Aorta (tissue), 5 donors: ENCODE measurements around the gene IGF2BP1. TPM values are rescaled to one million over a fixed set of nuclear protein-coding genes. Genes with fewer than 3 reads are reported as not detected.
"Not testable (repeated sequence)": the region's sequence is repeated elsewhere in the genome, so short reads cannot be mapped to it uniquely, and the experiment has no call there.

ENCODE experiments used
- ATAC-seq: fragments of 200-7000 bp; cut with Tn5 transposase; one replicate; pipeline ENCODE4 v1.9.1; 2022; ENCODE audit warnings: moderate library complexity; ENCODE audit not compliant: low FRiP score
- DNase-seq, 2 donors: peaks; one replicate each; pipeline ENCODE4 v3.0.0-alpha.2; 2020
- H3K27ac ChIP-seq, 2 donors: one replicate each; pipeline ENCODE4 v1.5.1; 2013; ENCODE audit warnings: low read length in 2 of 2, mild to moderate bottlenecking in 2 of 2, moderate library complexity in 2 of 2, control low read depth in 1 of 2, inconsistent platforms in 1 of 2, low read depth in 1 of 2
- H3K27me3 ChIP-seq, 2 donors: one replicate each; pipeline ENCODE4 v1.6.1; 2013; ENCODE audit warnings: control low read depth in 1 of 2, low read length in 1 of 2, mild to moderate bottlenecking in 1 of 2, moderate library complexity in 1 of 2; ENCODE audit not compliant: insufficient read depth in 2 of 2, control insufficient read depth in 1 of 2
- H3K36me3 ChIP-seq, 2 donors: one replicate each; pipeline ENCODE4 v1.6.1; 2013; ENCODE audit warnings: control low read depth in 1 of 2, low read length in 1 of 2, mild to moderate bottlenecking in 1 of 2; ENCODE audit not compliant: insufficient read depth in 2 of 2, control insufficient read depth in 1 of 2
- H3K4me1 ChIP-seq, 2 donors: one replicate each; pipeline ENCODE4 v1.6.1; 2013; ENCODE audit warnings: low read length in 2 of 2, control low read depth in 1 of 2, mild to moderate bottlenecking in 1 of 2, moderate library complexity in 1 of 2; ENCODE audit not compliant: insufficient read depth in 2 of 2, control insufficient read depth in 1 of 2
- H3K4me3 ChIP-seq, 2 donors: one replicate each; pipeline ENCODE4 v1.5.1; 2013; ENCODE audit warnings: low read length in 2 of 2, control low read depth in 1 of 2, mild to moderate bottlenecking in 1 of 2
- H3K9me3 ChIP-seq: one replicate; pipeline ENCODE4 v1.6.1; 2013; ENCODE audit warnings: mild to moderate bottlenecking, low read length; ENCODE audit not compliant: control insufficient read depth
- WGBS, 2 donors: extraction: QIAGEN DNeasy Blood & Tissue Kit; methylation state at CpG; one replicate each; pipeline ENCODE4 v1.1.7; 2013; 5-methylcytosine and 5-hydroxymethylcytosine counted together
- intact Hi-C, 2 donors: fragments of 100-400 bp; cut with DNase I; formaldehyde crosslinking; loops; one replicate each; pipeline versions ENCODE4 v1.14.2 to v1.15.0; 2022
- polyA plus RNA-seq, 2 donors: library from polyadenylated mRNA; stranded (reverse); fragments of 200-250 nt; gene quantifications; one replicate each; pipeline ENCODE4 v1.2.3, GENCODE V29; 2013
- total RNA-seq, 2 donors: library from RNA; stranded (reverse); fragmentation: NEBNext Ultra II Directional; extraction: Animal tissue kit (Norgen Biotek cat#: 25700); gene quantifications; one replicate each; pipeline ENCODE4 v1.2.1, GENCODE V29; 2021
- donor health status: healthy with polysubstance abuse.
- donor health status: Bipolar disorder and iron deficiency.
- donor health status: DM: no; HTN: no; CAD: no.
- donor health status: DM: no; HTN: no; CAD: no.
- donor health status: DM: yes; HTN: yes; CAD: no.

Gene IGF2BP1
- total and polyA plus RNA-seq, 4 donors: 0.13 to 0.29 TPM; not detected in 2

DNA sequence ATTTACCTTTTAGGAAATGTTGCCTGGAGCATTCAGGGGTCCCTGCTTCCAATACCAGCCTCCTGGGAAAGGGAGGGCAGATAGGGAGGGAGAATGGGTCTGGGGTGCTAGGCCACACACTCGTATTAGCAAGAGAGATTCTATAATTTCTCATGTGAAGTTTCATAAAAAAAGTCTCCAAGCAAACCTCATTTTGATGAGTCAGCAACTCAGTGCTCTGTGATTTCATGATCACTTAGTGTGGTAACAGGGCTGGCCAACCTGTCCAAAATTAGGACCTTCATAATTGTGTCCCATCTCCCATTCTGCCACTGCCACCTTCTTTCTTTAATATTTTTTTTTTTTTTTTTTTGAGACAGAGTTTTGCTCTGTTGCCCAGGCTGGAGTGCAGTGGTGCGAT lies 41.4 kb downstream of the IGF2BP1 start:
- no peak for ATAC-seq
- H3K4me1 ChIP-seq: no peaks in the 10 kb centered on the region
- WGBS, 2 donors: 73 to 75% methylated on average over 1 of the region's 2 CpGs

DNA sequence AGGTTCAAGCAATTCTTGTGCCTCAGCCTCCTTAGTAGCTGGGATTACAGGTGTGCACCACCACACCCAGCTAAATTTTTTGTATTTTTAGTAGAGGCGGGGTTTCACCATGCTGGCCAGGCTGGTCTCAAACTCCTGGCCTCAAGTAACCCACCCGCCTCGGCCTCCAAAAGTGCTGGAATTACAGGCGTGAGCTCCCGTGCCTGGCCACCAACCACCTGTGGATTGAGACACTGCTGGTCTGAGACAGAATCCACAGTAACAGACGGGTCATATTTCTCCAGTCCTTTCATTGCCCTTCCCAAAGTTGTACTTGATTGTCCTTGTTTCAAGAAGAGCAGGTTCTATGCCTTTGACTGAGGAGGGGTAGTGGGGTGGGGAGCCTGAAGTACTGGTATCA lies 42.3 kb downstream of the IGF2BP1 start:
- H3K4me3 ChIP-seq, H3K36me3 ChIP-seq, H3K27ac ChIP-seq, DNase-seq, ATAC-seq, H3K27me3 ChIP-seq, H3K4me1 ChIP-seq, H3K9me3 ChIP-seq: not testable (repeated sequence)
- WGBS, 2 donors: 88% methylated on average over 6 of the region's 6 CpGs
- intact Hi-C loops: loop anchor here (5.0 to 10.0 kb wide), 3 partner anchors 155 to 232 kb away; no protein-coding TSS in a partner anchor

More for the DNA sequence above, 41.4 kb downstream of the IGF2BP1 start:
- H3K36me3 ChIP-seq: no peaks in the 10 kb centered on the region
- H3K27me3 ChIP-seq: no peaks in the 10 kb centered on the region
- H3K4me3 ChIP-seq: no peak overlapping the region
- no peaks in the 10 kb centered on the region for H3K9me3 ChIP-seq
- intact Hi-C loops: loop anchor here (5.0 to 10.0 kb wide), 3 partner anchors 154 to 231 kb away; no protein-coding TSS in a partner anchor
- no peak for DNase-seq
- no peak overlapping the region for H3K27ac ChIP-seq

DNA sequence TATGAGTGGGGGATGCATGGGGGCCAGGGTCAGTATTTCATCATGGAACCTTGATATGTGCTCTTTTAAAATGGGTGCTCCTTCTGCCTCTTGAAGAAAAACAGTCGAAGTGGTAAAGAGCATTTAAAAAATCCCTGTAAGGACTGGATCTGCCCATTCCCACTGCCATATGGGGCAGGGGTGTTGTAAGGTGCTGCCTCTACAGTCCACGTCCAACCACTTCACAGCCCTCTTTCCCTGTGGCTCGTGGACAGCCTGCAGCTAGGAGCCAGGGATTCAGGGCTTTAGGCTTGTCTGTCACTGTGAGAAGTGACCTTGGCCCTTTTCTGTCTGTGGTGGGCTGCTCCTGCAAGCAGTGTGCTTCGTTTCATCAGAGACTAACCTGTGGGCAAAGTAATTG lies 44.3 kb downstream of the IGF2BP1 start:
- DNase-seq (no peak), ATAC-seq (no peak)
- Histone ChIP-seq H3K4me3 (no peak overlapping the region), H3K27me3 (no peaks in the 10 kb centered on the region), H3K27ac (no peak overlapping the region), H3K4me1 (no peaks in the 10 kb centered on the region), H3K9me3 (no peaks in the 10 kb centered on the region), H3K36me3 (no peaks in the 10 kb centered on the region)
- intact Hi-C loops: no loop called here
- WGBS, 2 donors: 83 to 90% methylated on average over 4 of the region's 4 CpGs

DNA sequence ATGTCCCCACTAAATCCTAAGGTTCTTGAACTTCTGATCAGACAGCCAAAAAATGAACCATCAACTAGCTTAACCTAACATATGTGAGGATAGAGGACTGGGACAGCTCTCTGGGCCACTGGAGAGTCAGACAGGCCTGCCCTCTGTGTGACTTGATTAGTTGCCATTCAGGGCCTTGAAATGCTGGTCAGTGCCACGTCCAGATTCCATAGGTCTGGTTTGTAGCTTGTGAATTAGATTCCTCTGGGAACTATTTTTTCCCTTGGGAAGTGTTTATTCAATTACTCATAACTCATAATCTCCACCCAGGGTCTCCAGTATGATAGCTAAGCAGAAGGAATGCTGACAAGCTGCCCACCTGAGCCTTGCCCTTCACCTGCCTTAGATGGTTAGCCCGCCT lies 48.2 kb downstream of the IGF2BP1 start:
- H3K9me3 ChIP-seq: no peaks in the 10 kb centered on the region
- intact Hi-C loops: no loop called here
- H3K36me3 ChIP-seq: no peaks in the 10 kb centered on the region
- 64 to 66% methylated on average over 2 of the region's 2 CpGs for WGBS, 2 donors
- ATAC-seq: no peak
- no peaks in the 10 kb centered on the region for H3K4me1 ChIP-seq
- no peak overlapping the region for H3K4me3 ChIP-seq
- no peak overlapping the region for H3K27ac ChIP-seq
- no peaks in the 10 kb centered on the region for H3K27me3 ChIP-seq
- no peak for DNase-seq

DNA sequence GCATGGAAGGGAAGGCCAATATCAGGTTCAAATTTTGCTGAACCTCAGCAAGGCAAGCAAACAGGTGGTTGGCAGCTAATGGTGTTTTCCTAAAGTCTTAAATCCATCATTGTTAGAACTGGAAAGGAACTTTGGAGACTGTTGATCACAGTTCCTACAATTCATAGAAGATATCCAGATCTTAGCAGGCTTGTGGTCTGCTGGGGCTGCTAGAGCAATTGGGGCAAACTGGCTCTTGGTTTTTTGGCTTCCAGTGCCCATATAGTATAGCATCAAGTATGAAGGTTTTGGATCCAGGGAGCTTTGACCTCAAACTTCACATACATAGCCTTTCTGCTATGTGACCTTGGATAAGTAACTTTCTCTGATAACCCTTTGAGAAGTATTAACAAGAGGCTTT lies 49.7 kb downstream of the IGF2BP1 start:
- Histone ChIP-seq H3K36me3 (no peaks in the 10 kb centered on the region), H3K9me3 (no peaks in the 10 kb centered on the region), H3K27ac (no peak overlapping the region), H3K4me1 (no peaks in the 10 kb centered on the region), H3K27me3 (no peaks in the 10 kb centered on the region), H3K4me3 (no peak overlapping the region)
- ATAC-seq (no peak), DNase-seq (no peak)
- intact Hi-C loops: no loop called here

DNA sequence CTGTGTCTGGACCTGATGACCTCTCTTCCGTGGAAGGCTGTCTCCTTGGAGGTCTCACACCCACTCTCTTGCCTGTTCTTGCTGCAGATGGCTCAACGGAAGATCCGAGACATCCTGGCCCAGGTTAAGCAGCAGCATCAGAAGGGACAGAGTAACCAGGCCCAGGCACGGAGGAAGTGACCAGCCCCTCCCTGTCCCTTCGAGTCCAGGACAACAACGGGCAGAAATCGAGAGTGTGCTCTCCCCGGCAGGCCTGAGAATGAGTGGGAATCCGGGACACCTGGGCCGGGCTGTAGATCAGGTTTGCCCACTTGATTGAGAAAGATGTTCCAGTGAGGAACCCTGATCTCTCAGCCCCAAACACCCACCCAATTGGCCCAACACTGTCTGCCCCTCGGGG lies 52.1 kb downstream of the IGF2BP1 start:
- no peaks in the 10 kb centered on the region for H3K9me3 ChIP-seq
- no peaks in the 10 kb centered on the region for H3K27me3 ChIP-seq
- H3K36me3 ChIP-seq: no peaks in the 10 kb centered on the region
- DNase-seq (no peak), ATAC-seq (no peak)
- H3K4me1 ChIP-seq: no peaks in the 10 kb centered on the region
- H3K4me3 ChIP-seq: no peak overlapping the region
- 90 to 93% methylated on average over 11 of the region's 11 CpGs for WGBS, 2 donors
- intact Hi-C loops: no loop called here
- no peak overlapping the region for H3K27ac ChIP-seq

DNA sequence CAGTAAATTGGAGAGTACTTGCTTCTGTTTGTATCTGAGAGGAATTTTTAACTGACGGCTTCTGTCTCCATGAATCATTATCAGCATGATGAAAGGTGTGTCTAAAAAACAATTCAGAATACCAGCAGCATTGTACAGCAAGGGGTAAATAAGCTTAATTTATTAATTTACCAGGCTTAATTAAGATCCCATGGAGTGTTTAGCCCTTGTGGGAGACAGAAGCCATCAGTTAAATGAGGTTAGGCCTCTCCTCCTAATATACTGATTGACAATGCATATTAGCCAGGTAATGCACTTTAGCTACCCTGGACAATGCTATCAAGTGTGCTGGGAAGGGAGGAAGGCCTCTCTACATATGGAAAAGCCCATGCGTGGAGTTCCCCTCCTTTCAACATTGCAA lies 53.4 kb downstream of the IGF2BP1 start:
- Histone ChIP-seq H3K4me3 (no peak overlapping the region), H3K9me3 (no peaks in the 10 kb centered on the region), H3K27ac (no peak overlapping the region), H3K4me1 (no peaks in the 10 kb centered on the region), H3K36me3 (no peaks in the 10 kb centered on the region), H3K27me3 (no peaks in the 10 kb centered on the region)
- WGBS, 2 donors: 95% methylated on average over 2 of the region's 2 CpGs
- intact Hi-C loops: no loop called here
- DNase-seq: no peak
- ATAC-seq: no peak

DNA sequence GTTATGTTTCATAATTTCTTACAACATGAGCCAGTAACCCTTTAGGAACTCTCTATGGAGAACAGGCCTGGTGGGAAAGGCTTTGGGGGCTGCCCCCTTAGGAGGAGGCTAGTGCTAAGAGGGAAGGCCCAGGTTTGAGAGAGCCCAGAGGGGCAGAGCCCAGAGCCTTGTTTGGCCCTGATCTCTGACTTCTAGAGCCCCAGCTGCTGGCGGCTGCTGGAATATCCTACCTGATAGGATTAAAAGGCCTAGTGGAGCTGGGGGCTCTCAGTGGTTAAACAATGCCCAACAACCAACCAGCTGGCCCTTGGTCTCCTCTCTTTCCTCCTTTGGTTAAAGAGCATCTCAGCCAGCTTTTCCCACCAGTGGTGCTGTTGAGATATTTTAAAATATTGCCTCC lies 54.1 kb downstream of the IGF2BP1 start:
- intact Hi-C loops: no loop called here
- no peaks in the 10 kb centered on the region for H3K9me3 ChIP-seq
- H3K27ac ChIP-seq: no peak overlapping the region
- no peaks in the 10 kb centered on the region for H3K27me3 ChIP-seq
- H3K36me3 ChIP-seq: no peaks in the 10 kb centered on the region
- no peak overlapping the region for H3K4me3 ChIP-seq
- no peaks in the 10 kb centered on the region for H3K4me1 ChIP-seq
- WGBS, 2 donors: 92 to 95% methylated on average over 1 of the region's 1 CpG
- DNase-seq: no peak
- ATAC-seq: no peak

DNA sequence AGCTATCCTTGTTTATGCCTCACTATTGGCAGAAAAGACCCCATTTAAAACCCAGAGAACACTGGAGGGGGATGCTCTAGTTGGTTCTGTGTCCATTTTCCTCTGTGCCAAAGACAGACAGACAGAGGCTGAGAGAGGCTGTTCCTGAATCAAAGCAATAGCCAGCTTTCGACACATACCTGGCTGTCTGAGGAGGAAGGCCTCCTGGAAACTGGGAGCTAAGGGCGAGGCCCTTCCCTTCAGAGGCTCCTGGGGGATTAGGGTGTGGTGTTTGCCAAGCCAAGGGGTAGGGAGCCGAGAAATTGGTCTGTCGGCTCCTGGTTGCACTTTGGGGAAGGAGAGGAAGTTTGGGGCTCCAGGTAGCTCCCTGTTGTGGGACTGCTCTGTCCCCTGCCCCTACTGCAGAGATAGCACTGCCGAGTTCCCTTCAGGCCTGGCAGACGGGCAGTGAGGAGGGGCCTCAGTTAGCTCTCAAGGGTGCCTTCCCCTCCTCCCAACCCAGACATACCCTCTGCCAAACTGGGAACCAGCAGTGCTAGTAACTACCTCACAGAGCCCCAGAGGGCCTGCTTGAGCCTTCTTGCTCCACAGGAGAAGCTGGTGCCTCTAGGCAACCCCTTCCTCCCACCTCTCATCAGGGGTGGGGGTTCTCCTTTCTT lies 56.1 kb downstream of the IGF2BP1 start:
- no peaks in the 10 kb centered on the region for H3K36me3 ChIP-seq
- no peak overlapping the region for H3K4me3 ChIP-seq
- no peaks in the 10 kb centered on the region for H3K9me3 ChIP-seq
- ATAC-seq (peak; percentile 33), DNase-seq (no peak)
- intact Hi-C loops: no loop called here
- H3K27me3 ChIP-seq: no peaks in the 10 kb centered on the region
- WGBS, 2 donors: 77 to 80% methylated on average over 6 of the region's 6 CpGs
- no peak overlapping the region for H3K27ac ChIP-seq
- no peaks in the 10 kb centered on the region for H3K4me1 ChIP-seq
